ENCODE data around the gene STAB1.

The STAB1 gene

DNA sequence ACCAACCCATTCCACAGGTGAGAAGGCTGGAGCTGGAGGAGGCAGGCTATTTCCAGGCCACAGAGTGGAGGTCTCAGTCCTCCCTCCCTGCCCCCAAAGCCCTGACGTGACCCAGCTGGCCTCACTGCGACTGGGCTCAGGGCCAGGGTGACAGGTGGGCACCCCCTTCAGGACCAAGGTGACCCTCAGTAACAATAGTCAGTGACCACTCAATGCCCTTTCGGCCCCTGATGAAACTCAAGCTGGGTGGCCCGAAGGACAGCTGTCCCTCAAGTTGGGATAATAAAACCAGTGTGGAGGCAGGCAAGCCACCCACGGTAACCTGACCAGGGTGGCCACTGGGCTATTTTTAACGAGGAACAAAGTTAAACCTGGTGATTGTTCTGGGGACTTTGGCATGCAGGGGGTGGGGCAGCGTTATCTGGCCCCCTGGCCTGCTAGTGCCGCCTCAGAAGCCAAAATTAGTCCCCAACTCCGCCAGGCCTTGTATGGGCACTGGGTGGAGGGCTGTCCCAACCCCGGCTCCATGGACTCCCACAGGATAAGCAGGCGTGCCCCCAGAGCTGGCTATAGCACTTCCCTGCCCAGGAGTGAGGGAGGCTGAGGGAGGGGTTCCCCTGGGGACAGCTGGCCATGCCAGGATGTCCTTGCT is 42.4 kb upstream of the STAB1 start:
- Histone ChIP-seq H3K9ac (0 out of 22 replicates have a peak overlapping the region, but pooled peaks of 1 of the 11 experiments have one; percentile 34), H3K4me3 (no peak overlapping the region), H3K4me2 (peak overlapping the region in 5 of 11 experiments; percentile 28 to 70 (median 42); a peak in 9 of 22 replicates), H3K36me3 (peaks cover 3 to 10% (median 8%) of the 10 kb centered on the region in 11 experiments), H3K27ac (peak overlapping the region in 1 of 11 experiments; percentile 2; a peak in 1 of 22 replicates), H3K4me1 (peaks cover 23 to 55% (median 41%) of the 10 kb centered on the region in 10 experiments), H3K27me3 (no peaks in the 10 kb centered on the region), H3K9me3 (replicated peaks in 1 of 11) (no peaks in the 10 kb centered on the region), H4K20me1 (peaks cover 8 to 16% (median 13%) of the 10 kb centered on the region in 11 experiments; a peak in 17 of 22 replicates)
- no peak for TF ChIP-seq Cebpa-rat (IDR thresholded peaks at IDR 0.05)

DNA sequence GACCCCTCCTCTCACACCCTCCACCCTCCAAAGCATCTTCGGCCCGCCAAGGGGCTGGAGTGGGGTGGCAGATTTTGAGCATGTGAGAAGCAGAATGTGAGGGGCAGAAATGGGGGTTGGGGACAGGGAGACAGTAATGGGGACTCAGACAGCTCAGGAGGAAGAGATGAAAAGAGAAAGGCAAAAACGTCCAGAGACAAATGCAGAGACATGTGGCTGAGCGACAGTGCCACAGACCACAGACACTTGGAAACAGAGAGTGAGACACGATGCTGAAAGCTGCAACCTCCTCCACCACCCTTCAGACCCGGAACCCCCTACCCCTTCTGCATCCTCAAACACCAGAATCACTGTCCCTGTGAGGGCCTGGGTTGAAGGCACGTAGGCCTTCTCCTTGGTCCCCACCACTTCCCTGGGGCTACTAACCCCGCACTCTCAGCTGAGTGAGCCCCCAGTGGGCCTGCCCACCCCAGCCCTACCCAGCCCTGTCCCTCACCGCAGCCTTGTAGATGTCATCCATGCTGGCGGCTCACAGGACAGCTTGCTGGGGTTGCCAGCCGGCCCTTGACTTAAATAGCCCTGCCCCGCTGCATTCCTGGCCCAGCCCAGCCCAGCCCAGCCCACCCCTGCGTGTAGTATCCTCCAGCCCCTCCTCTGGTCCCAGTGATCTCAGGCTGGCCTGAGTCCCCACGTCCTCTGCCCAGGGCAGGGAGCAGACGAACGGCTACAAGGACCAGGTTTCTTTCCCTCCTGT is 41.5 kb upstream of the STAB1 start, which contains the start of gene TNNC1:
TSS of gene TNNC1 (minus strand) at position 546 of the 754 bp plus-strand sequence. CDS start at position 520, 26 bp downstream.
- Histone ChIP-seq H3K4me2 (peak within 1 kb of the TSS; percentile 83 to 100 (median 95)), H4K20me1 (peaks cover 11 to 25% (median 20%) of the 10 kb centered on the region in 11 experiments; a peak in 17 of 22 replicates), H3K4me1 (peaks cover 25 to 65% (median 48%) of the 10 kb centered on the region in 10 experiments), H3K27ac (peak within 1 kb of the TSS; percentile 68 to 91 (median 82)), H3K9me3 (replicated peaks in 1 of 11) (no peaks in the 10 kb centered on the region), H3K36me3 (peaks cover 13 to 20% (median 17%) of the 10 kb centered on the region in 11 experiments), H3K9ac (peak within 1 kb of the TSS; percentile 90 to 99 (median 95)), H3K4me3 (peak within 1 kb of the TSS; percentile 82 to 98 (median 92); a peak in 19 of 20 replicates), H3K27me3 (no peaks in the 10 kb centered on the region)
- no peak for TF ChIP-seq Cebpa-rat (IDR thresholded peaks at IDR 0.05)

DNA sequence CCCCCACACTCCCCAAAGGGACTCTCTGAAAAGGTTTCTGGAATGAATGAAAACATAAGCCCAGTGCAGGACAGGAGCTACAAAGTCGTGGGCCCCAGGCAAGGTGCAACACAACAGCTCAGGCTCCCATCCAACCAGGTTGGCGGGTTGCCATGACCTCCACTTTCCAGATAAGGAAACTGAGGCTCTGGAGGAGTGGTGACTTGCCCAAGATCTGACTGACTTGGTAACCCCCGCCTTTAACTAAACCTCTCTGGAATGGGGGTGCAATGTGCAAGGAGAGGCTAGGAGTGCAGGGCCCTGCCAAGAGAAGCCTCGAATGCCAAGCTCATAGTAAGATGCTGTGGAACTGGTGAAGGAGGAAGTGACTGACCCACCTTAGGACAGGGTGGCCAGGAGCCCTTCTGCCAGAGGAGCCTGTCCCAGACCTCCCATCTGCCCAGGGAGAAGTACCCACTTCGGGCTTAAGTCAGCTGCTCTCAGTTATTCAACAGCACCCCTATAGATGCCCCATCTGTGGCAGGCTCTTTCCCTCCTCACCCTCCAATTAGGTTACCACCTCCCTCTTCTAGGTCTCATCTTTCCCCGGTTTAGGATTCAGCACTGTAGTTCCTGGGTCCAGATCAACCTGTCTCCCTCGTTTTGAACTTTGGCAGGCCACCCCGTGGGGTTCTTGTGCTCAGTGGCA is 40.7 kb upstream of the STAB1 start:
- Histone ChIP-seq H3K4me2 (peak overlapping the region; percentile 83 to 100 (median 95)), H3K4me1 (peaks cover 25 to 72% (median 52%) of the 10 kb centered on the region in 10 experiments), H3K27ac (peak overlapping the region; percentile 68 to 91 (median 82); a peak in 17 of 22 replicates), H3K36me3 (peaks cover 20 to 27% (median 25%) of the 10 kb centered on the region in 11 experiments), H3K9ac (peak overlapping the region in 10 of 11 experiments; percentile 90 to 99 (median 94); a peak in 17 of 22 replicates), H4K20me1 (peaks cover 11 to 32% (median 25%) of the 10 kb centered on the region in 11 experiments; a peak in 17 of 22 replicates), H3K4me3 (peak overlapping the region in 9 of 10 experiments; percentile 82 to 98 (median 92); a peak in 14 of 20 replicates), H3K27me3 (no peaks in the 10 kb centered on the region), H3K9me3 (replicated peaks in 1 of 11) (no peaks in the 10 kb centered on the region)
- no peak for TF ChIP-seq Cebpa-rat (IDR thresholded peaks at IDR 0.05)

GRCh38 chr3:52454938-52455282 is 40.2 kb upstream of the STAB1 start:
- peaks cover 11 to 34% (median 25%) of the 10 kb centered on the region in 11 experiments; a peak in 17 of 22 replicates for H4K20me1 ChIP-seq
- peak overlapping the region; percentile 82 to 98 (median 92) for H3K4me3 ChIP-seq
- H3K27ac ChIP-seq, result peak overlapping the region; percentile 68 to 91 (median 82)
- peaks cover 25 to 74% (median 50%) of the 10 kb centered on the region in 10 experiments for H3K4me1 ChIP-seq
- H3K4me2 ChIP-seq, result peak overlapping the region; percentile 83 to 100 (median 95)
- H3K27me3 ChIP-seq, result no peaks in the 10 kb centered on the region
- H3K9ac ChIP-seq, result peak overlapping the region; percentile 90 to 99 (median 95)
- H3K9me3 ChIP-seq (replicated peaks in 1 of 11), result no peaks in the 10 kb centered on the region
- no peak for TF ChIP-seq Cebpa-rat (IDR thresholded peaks at IDR 0.05)
- peaks cover 26 to 32% (median 30%) of the 10 kb centered on the region in 11 experiments for H3K36me3 ChIP-seq

DNA sequence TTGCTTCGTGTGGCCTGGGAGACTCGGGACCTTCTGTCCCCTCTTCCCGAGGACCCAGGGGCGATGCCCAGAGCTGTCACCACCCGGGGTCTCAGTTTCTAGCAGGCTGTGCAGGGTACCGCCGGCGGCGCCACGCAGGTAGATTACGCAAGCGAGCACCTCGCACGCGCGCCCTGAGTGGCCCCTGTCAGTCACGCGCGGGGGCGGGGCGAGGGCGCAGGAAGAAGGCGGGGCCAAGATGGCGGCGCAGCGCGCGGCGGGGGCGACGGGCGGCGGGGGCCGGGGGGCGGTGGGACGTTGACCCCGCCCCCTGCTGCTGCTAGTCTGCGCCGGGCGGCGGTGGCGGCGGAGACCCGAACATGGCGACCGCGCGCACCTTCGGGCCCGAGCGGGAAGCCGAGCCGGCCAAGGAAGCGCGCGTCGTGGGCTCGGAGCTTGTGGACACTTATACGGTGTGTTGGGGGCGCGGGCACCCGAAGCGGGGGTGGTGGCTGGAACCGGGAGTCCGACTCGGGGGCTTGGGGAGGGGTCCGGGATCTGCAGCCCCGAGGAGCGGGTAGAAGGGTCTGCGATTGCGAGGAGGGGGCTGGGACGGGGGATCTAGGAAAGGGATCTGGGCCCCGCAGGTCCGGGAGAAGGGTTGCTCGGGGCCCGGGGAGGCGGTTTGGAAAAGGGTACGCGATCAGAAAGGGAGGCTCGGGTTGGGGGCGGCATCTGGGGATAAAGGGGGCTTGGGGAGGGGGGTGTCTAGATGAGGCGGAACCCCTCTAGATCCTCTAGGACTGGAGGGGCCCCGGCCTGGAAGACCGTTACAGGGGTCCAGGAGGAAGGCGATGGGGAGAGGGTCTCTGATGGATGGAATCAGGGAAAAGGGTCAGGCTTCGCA is 39.6 kb upstream of the STAB1 start, which contains the start of gene NISCH:
TSS of gene NISCH (plus strand) at position 322 of the 886 bp plus-strand sequence. CDS start at position 360, 38 bp downstream.
- Histone ChIP-seq H3K9ac (peak within 1 kb of the TSS; percentile 90 to 99 (median 95)), H3K4me2 (peak within 1 kb of the TSS; percentile 95 to 100 (median 98)), H3K36me3 (peaks cover 32 to 39% (median 36%) of the 10 kb centered on the region in 11 experiments), H3K4me3 (peak within 1 kb of the TSS; percentile 82 to 98 (median 92)), H3K4me1 (peaks cover 25 to 74% (median 45%) of the 10 kb centered on the region in 10 experiments), H3K9me3 (replicated peaks in 1 of 11) (no peaks in the 10 kb centered on the region), H3K27ac (peak within 1 kb of the TSS; percentile 74 to 94 (median 89)), H3K27me3 (no peaks in the 10 kb centered on the region), H4K20me1 (peaks cover 11 to 40% (median 25%) of the 10 kb centered on the region in 11 experiments; a peak in 17 of 22 replicates)
- peak in 9 of 11 experiments; percentile 22 to 90 (median 73); a peak in 15 of 22 replicates for TF ChIP-seq Cebpa-rat (IDR thresholded peaks at IDR 0.05)

DNA sequence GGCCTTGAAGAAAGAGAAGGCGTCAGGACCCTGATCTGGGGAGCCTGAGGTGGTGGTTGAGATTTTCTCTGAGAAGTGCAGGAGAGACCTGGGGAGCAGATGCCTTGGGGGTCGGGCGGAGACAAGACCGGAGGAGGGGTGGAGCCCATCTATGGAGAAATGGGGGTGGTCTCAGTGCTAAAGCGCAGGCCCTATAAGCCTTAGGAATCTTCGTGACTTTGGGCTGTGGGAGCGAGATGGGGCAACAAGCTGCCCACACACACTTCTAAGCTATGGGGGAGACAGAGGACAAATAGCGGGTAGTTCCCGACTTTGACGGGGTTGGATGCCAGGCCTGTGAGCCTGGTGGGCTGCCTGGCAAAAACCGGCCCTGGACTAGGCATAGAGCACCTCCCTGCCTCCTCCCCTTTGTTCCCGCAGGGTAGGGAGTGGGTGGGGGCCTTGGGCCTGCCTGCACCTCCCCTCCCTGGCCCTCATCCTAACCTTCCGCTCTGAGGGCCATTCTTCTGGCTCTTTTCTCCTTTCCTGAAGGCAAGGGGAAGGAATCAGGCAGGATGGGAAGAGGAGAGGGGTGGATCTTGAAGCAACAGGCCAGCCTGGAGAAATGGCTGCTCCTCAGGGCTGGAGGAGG is 38.9 kb upstream of the STAB1 start:
- Histone ChIP-seq H3K4me3 (peak overlapping the region; percentile 82 to 98 (median 92)), H3K27ac (peak overlapping the region; percentile 74 to 94 (median 89)), H3K4me2 (peak overlapping the region; percentile 87 to 99 (median 96)), H3K36me3 (peaks cover 39 to 46% (median 43%) of the 10 kb centered on the region in 11 experiments), H3K9ac (peak overlapping the region; percentile 90 to 99 (median 95)), H4K20me1 (peaks cover 11 to 48% (median 30%) of the 10 kb centered on the region in 11 experiments; a peak in 17 of 22 replicates), H3K9me3 (replicated peaks in 1 of 11) (no peaks in the 10 kb centered on the region), H3K27me3 (no peaks in the 10 kb centered on the region), H3K4me1 (peaks cover 25 to 75% (median 44%) of the 10 kb centered on the region in 10 experiments)
- no peak for TF ChIP-seq Cebpa-rat (IDR thresholded peaks at IDR 0.05)

GRCh38 chr3:52456800-52457183 is 38.3 kb upstream of the STAB1 start:
- H3K4me3 ChIP-seq, result peak overlapping the region; percentile 82 to 98 (median 92)
- H4K20me1 ChIP-seq, result peaks cover 13 to 53% (median 33%) of the 10 kb centered on the region in 11 experiments; a peak in 17 of 22 replicates
- no peak for TF ChIP-seq Cebpa-rat (IDR thresholded peaks at IDR 0.05)
- H3K36me3 ChIP-seq, result peaks cover 44 to 51% (median 48%) of the 10 kb centered on the region in 11 experiments
- H3K4me2 ChIP-seq, result peak overlapping the region; percentile 87 to 99 (median 96)
- peaks cover 25 to 80% (median 44%) of the 10 kb centered on the region in 10 experiments for H3K4me1 ChIP-seq
- H3K9me3 ChIP-seq (replicated peaks in 1 of 11), result no peaks in the 10 kb centered on the region
- peak overlapping the region; percentile 90 to 99 (median 95) for H3K9ac ChIP-seq
- H3K27me3 ChIP-seq, result no peaks in the 10 kb centered on the region
- H3K27ac ChIP-seq, result peak overlapping the region in 10 of 11 experiments; percentile 80 to 94 (median 90); a peak in 17 of 22 replicates

All from BLaER1 treated with 17β-estradiol and CSF1 and Interleukin-3, amounts not matched to agents 10 nM and 100 nM (cell line).